MM.1S (cell line): ENCODE data around the gene RGMA.

Experiments
- EZH2 ChIP-seq: fragments of 300-600 bp; sonication (generic); optimal IDR thresholded peaks from 2 replicates; pipeline ENCODE3; 2017; ENCODE audit warnings: low read depth, mild to moderate bottlenecking, antibody characterized with exemption, low read length, mixed read lengths
- EZH2phosphoT487 ChIP-seq: fragments of 300-600 bp; sonication (generic); IDR thresholded peaks from 2 replicates; pipeline ENCODE4 v1.6.1; 2018; ENCODE audit warnings: antibody characterized with exemption, low read length
- TF ChIP-seq, protein P1 (sequence below): fragments of 300-600 bp; sonication (generic); IDR thresholded peaks from 2 replicates; pipeline ENCODE4 v1.5.1; 2016; ENCODE audit warnings: antibody characterized with exemption, low read length, mixed read lengths

DNA sequence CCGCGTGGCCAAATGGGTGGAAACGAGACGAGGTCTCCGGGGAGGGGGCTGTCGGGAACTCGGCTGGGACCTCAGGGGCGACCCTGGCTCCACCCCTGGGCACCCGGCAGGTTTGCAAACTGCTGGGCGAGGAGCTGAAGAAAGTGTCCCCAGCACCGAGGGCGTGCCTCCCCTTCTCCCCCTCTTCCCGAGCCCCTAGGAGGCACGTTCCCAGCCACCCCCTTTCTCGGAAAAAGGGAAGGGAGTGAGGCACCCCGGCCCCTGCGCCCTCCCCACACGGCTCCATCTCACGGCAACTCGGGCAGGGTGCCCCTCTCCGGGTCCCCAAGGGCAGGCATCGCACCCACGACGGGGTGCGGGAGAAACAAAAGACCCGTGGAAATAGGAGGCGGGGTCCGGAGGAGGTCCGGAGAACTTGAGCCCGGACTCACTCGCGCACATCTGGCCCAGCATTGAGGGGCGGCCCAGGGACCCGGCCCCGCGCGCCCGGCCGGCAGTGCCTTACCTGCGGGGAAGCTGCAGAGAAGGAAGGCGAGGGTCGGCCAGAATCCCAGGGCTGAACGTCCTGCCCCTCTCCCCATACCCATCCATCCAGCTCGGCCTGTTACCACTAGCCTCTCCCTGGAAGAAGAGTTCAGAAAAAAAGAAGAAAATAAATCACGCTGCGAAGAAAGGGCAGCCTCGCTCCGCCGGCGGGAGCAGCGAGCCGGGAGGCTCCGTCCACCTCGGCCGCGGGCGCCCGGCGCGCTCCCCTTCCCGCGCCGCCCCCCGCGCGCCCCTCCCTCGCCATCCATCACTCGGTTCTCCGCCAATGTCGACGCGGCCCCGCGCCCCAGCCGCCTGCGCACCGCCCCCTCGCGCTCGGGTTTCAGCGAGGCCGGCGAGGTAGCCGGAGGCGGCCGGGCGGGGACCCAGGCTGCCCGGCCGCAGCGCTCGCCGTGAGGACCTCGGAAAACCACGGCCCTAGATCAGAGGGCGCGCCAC is 16.3 kb downstream of the RGMA start:
- TF ChIP-seq EZH2 (no peak), EZH2phosphoT487 (no peak)
- TF ChIP-seq, protein P1, sequence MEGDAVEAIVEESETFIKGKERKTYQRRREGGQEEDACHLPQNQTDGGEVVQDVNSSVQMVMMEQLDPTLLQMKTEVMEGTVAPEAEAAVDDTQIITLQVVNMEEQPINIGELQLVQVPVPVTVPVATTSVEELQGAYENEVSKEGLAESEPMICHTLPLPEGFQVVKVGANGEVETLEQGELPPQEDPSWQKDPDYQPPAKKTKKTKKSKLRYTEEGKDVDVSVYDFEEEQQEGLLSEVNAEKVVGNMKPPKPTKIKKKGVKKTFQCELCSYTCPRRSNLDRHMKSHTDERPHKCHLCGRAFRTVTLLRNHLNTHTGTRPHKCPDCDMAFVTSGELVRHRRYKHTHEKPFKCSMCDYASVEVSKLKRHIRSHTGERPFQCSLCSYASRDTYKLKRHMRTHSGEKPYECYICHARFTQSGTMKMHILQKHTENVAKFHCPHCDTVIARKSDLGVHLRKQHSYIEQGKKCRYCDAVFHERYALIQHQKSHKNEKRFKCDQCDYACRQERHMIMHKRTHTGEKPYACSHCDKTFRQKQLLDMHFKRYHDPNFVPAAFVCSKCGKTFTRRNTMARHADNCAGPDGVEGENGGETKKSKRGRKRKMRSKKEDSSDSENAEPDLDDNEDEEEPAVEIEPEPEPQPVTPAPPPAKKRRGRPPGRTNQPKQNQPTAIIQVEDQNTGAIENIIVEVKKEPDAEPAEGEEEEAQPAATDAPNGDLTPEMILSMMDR, result no peak
